HEK293 (cell line): ENCODE results near the gene PLPPR2.
A peak's percentile ranks its signal among the peaks of the same experiment; 100 is the strongest.

Source experiments
- BCL11B ChIP-seq: fragments of 450-650 bp; formaldehyde crosslinking; IDR thresholded peaks from 2 replicates; pipeline ENCODE4 v1.5.1; 2016; ENCODE audit warnings: low read depth, missing biosample characterization, missing genetic modification characterization
- GLI4 ChIP-seq: fragments of 450-650 bp; formaldehyde crosslinking; IDR thresholded peaks from 2 replicates; pipeline ENCODE4 v1.5.1; 2016; ENCODE audit warnings: missing biosample characterization, missing genetic modification characterization
- GLIS1 ChIP-seq: fragments of 450-650 bp; formaldehyde crosslinking; IDR thresholded peaks from 2 replicates; pipeline ENCODE4 v1.5.1; 2016; ENCODE audit warnings: missing biosample characterization, missing genetic modification characterization
- KLF16 ChIP-seq: fragments of 450-650 bp; formaldehyde crosslinking; IDR thresholded peaks from 2 replicates; pipeline ENCODE4 v1.5.1; 2017; ENCODE audit warnings: missing biosample characterization, missing genetic modification characterization
- MZF1 ChIP-seq: fragments of 450-650 bp; formaldehyde crosslinking; IDR thresholded peaks from 2 replicates; pipeline ENCODE4 v1.5.1; 2017; ENCODE audit warnings: missing biosample characterization, missing genetic modification characterization, borderline replicate concordance
- PATZ1 ChIP-seq: fragments of 450-650 bp; formaldehyde crosslinking; IDR thresholded peaks from 2 replicates; pipeline ENCODE4 v1.5.1; 2016; ENCODE audit warnings: missing biosample characterization, missing genetic modification characterization
- RBAK ChIP-seq: fragments of 450-650 bp; formaldehyde crosslinking; IDR thresholded peaks from 2 replicates; pipeline ENCODE4 v1.5.1; 2016; ENCODE audit warnings: missing biosample characterization, missing genetic modification characterization
- ZBTB20 ChIP-seq: fragments of 450-650 bp; formaldehyde crosslinking; IDR thresholded peaks from 2 replicates; pipeline ENCODE4 v1.5.1; 2016; ENCODE audit warnings: missing biosample characterization, missing genetic modification characterization
- ZFHX2 ChIP-seq: fragments of 450-650 bp; formaldehyde crosslinking; conservative IDR thresholded peaks from 2 replicates; pipeline ENCODE4 v1.5.1; 2016; ENCODE audit warnings: missing biosample characterization, missing genetic modification characterization
- ZFP41 ChIP-seq: fragments of 450-650 bp; formaldehyde crosslinking; IDR thresholded peaks from 2 replicates; pipeline ENCODE4 v1.5.1; 2016; ENCODE audit warnings: missing biosample characterization, missing genetic modification characterization, borderline replicate concordance
- ZFP69B ChIP-seq: fragments of 450-650 bp; formaldehyde crosslinking; IDR thresholded peaks from 2 replicates; pipeline ENCODE4 v1.5.1; 2016; ENCODE audit warnings: missing biosample characterization, missing genetic modification characterization
- ZIC2 ChIP-seq: fragments of 450-650 bp; formaldehyde crosslinking; IDR thresholded peaks from 2 replicates; pipeline ENCODE4 v1.5.1; 2016; ENCODE audit warnings: missing biosample characterization, missing genetic modification characterization
- ZNF133 ChIP-seq: fragments of 450-650 bp; formaldehyde crosslinking; IDR thresholded peaks from 2 replicates; pipeline ENCODE4 v1.5.1; 2016; ENCODE audit warnings: missing biosample characterization, missing genetic modification characterization
- ZNF18 ChIP-seq: fragments of 450-650 bp; formaldehyde crosslinking; IDR thresholded peaks from 2 replicates; pipeline ENCODE4 v1.5.1; 2016; ENCODE audit warnings: missing biosample characterization, missing genetic modification characterization
- ZNF223 ChIP-seq: fragments of 450-650 bp; formaldehyde crosslinking; IDR thresholded peaks from 2 replicates; pipeline ENCODE4 v1.5.1; 2016; ENCODE audit warnings: missing biosample characterization, missing genetic modification characterization
- ZNF24 ChIP-seq: fragments of 450-650 bp; formaldehyde crosslinking; IDR thresholded peaks from 2 replicates; pipeline ENCODE4 v1.5.1; 2016; ENCODE audit warnings: missing biosample characterization, missing genetic modification characterization
- ZNF335 ChIP-seq: fragments of 450-650 bp; formaldehyde crosslinking; conservative IDR thresholded peaks from 2 replicates; pipeline ENCODE4 v1.5.1; 2016; ENCODE audit warnings: missing biosample characterization, missing genetic modification characterization
- ZNF354C ChIP-seq: fragments of 450-650 bp; formaldehyde crosslinking; IDR thresholded peaks from 2 replicates; pipeline ENCODE4 v1.5.1; 2016; ENCODE audit warnings: missing biosample characterization, missing genetic modification characterization, low read depth, borderline replicate concordance
- ZNF398 ChIP-seq: fragments of 450-650 bp; formaldehyde crosslinking; IDR thresholded peaks from 2 replicates; pipeline ENCODE4 v1.5.1; 2017; ENCODE audit warnings: missing biosample characterization, missing genetic modification characterization
- ZNF416 ChIP-seq: fragments of 450-650 bp; formaldehyde crosslinking; IDR thresholded peaks from 2 replicates; pipeline ENCODE4 v1.5.1; 2016; ENCODE audit warnings: missing biosample characterization, missing genetic modification characterization
- ZNF473 ChIP-seq: fragments of 450-650 bp; formaldehyde crosslinking; IDR thresholded peaks from 2 replicates; pipeline ENCODE4 v1.5.1; 2017; ENCODE audit warnings: missing biosample characterization, missing genetic modification characterization
- ZNF548 ChIP-seq: fragments of 450-650 bp; formaldehyde crosslinking; IDR thresholded peaks from 2 replicates; pipeline ENCODE4 v1.5.1; 2016; ENCODE audit warnings: missing biosample characterization, missing genetic modification characterization
- ZNF558 ChIP-seq: fragments of 450-650 bp; formaldehyde crosslinking; IDR thresholded peaks from 2 replicates; pipeline ENCODE4 v1.5.1; 2016; ENCODE audit warnings: missing biosample characterization, missing genetic modification characterization
- ZNF629 ChIP-seq: fragments of 450-650 bp; formaldehyde crosslinking; IDR thresholded peaks from 2 replicates; pipeline ENCODE4 v1.5.1; 2017; ENCODE audit warnings: missing biosample characterization, missing genetic modification characterization
- ZNF701 ChIP-seq: fragments of 450-650 bp; formaldehyde crosslinking; IDR thresholded peaks from 2 replicates; pipeline ENCODE4 v1.5.1; 2016; ENCODE audit warnings: missing biosample characterization, missing genetic modification characterization
- ZXDB ChIP-seq: fragments of 450-650 bp; formaldehyde crosslinking; IDR thresholded peaks from 2 replicates; pipeline ENCODE4 v1.5.1; 2016; ENCODE audit warnings: missing biosample characterization, missing genetic modification characterization
- TF ChIP-seq, protein P1 (sequence below): fragments of 450-650 bp; formaldehyde crosslinking; IDR thresholded peaks from 2 replicates; pipeline ENCODE4 v1.5.1; 2016; ENCODE audit warnings: missing biosample characterization, missing genetic modification characterization, low read depth
- TF ChIP-seq, protein P2 (sequence below): fragments of 450-650 bp; formaldehyde crosslinking; IDR thresholded peaks from 2 replicates; pipeline ENCODE4 v1.5.1; 2017; ENCODE audit warnings: missing biosample characterization, missing genetic modification characterization
- TF ChIP-seq, protein P3 (sequence below): fragments of 450-650 bp; formaldehyde crosslinking; optimal IDR thresholded peaks from 2 replicates; pipeline ENCODE3; 2016; ENCODE audit warnings: missing biosample characterization, mild to moderate bottlenecking, missing genetic modification characterization
- TF ChIP-seq, protein P4 (sequence below): fragments of 450-650 bp; IDR thresholded peaks from 2 replicates; pipeline ENCODE4 v1.5.1; 2018; ENCODE audit warnings: missing biosample characterization, missing genetic modification characterization

The PLPPR2 gene

DNA sequence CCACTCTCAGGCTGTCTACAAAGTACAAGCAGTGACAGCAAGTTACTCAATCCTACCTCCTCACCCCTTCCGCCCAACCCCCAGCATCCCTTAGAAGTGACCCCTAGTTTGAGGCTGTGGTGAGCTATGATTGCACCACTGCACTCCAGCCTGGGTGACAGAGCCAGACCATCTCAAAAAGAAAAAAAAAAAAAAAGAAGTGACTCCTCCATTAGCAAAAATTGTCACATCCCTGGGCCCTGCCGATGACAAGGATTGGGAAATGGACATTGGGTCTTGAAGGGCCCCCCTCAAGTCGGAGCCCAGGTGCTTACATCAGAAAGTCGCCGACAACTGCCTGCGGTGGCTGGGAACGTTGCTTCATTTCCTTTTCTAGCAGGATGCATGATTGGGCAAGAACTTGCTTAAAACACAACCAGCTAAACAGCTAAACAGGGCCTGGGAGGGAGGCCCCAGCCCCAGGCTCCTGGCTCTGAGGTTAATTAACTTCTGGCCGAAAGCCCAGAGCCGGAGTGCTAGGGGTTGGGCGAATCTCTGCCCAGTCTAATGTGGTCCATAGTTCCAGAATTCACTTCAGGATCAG, 31.1 kb upstream of the PLPPR2 start (continued):
- TF ChIP-seq PATZ1 (tag by site-specific recombination) (peak; percentile 91), MZF1 (0 out of 2 replicates have a peak, but pooled peaks have one; percentile 18), GLI4 (tag by site-specific recombination) (no peak), ZNF18 (tag by site-specific recombination) (no peak), ZFHX2 (no peak), ZNF629 (tag by site-specific recombination) (peak; percentile 64), ZIC2 (tag by site-specific recombination) (peak; percentile 50), KLF16 (tag by site-specific recombination) (no peak), ZNF354C (tag by site-specific recombination) (no peak), ZNF133 (tag by site-specific recombination) (no peak), ZNF223 (tag by site-specific recombination) (no peak), ZBTB20 (tag by site-specific recombination) (peak; percentile 54; the same call in 1 of the 2 replicates), ZNF416 (no peak), ZNF473 (tag by site-specific recombination) (no peak), ZNF558 (no peak), RBAK (tag by site-specific recombination) (no peak), BCL11B (tag by site-specific recombination) (no peak), ZNF548 (tag by site-specific recombination) (no peak), ZXDB (no peak; the same call in 1 of the 2 replicates), ZNF701 (tag by site-specific recombination) (no peak), ZNF335 (tag by site-specific recombination) (peak; percentile 94), ZFP69B (tag by site-specific recombination) (peak; percentile 63), GLIS1 (tag by site-specific recombination) (peak; percentile 20; the same call in 1 of the 2 replicates), ZFP41 (no peak), ZNF24 (tag by site-specific recombination) (peak; percentile 37; the same call in 1 of the 2 replicates), ZNF398 (tag by site-specific recombination) (no peak)
- TF ChIP-seq, protein P1, sequence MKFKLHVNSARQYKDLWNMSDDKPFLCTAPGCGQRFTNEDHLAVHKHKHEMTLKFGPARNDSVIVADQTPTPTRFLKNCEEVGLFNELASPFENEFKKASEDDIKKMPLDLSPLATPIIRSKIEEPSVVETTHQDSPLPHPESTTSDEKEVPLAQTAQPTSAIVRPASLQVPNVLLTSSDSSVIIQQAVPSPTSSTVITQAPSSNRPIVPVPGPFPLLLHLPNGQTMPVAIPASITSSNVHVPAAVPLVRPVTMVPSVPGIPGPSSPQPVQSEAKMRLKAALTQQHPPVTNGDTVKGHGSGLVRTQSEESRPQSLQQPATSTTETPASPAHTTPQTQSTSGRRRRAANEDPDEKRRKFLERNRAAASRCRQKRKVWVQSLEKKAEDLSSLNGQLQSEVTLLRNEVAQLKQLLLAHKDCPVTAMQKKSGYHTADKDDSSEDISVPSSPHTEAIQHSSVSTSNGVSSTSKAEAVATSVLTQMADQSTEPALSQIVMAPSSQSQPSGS (tag by site-specific recombination), result no peak
- TF ChIP-seq, protein P2, sequence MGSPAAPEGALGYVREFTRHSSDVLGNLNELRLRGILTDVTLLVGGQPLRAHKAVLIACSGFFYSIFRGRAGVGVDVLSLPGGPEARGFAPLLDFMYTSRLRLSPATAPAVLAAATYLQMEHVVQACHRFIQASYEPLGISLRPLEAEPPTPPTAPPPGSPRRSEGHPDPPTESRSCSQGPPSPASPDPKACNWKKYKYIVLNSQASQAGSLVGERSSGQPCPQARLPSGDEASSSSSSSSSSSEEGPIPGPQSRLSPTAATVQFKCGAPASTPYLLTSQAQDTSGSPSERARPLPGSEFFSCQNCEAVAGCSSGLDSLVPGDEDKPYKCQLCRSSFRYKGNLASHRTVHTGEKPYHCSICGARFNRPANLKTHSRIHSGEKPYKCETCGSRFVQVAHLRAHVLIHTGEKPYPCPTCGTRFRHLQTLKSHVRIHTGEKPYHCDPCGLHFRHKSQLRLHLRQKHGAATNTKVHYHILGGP (tag by site-specific recombination), result no peak
- TF ChIP-seq, protein P3, sequence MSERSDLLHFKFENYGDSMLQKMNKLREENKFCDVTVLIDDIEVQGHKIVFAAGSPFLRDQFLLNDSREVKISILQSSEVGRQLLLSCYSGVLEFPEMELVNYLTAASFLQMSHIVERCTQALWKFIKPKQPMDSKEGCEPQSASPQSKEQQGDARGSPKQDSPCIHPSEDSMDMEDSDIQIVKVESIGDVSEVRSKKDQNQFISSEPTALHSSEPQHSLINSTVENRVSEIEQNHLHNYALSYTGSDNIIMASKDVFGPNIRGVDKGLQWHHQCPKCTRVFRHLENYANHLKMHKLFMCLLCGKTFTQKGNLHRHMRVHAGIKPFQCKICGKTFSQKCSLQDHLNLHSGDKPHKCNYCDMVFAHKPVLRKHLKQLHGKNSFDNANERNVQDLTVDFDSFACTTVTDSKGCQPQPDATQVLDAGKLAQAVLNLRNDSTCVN (tag by site-specific recombination), result no peak
- TF ChIP-seq, protein P4, sequence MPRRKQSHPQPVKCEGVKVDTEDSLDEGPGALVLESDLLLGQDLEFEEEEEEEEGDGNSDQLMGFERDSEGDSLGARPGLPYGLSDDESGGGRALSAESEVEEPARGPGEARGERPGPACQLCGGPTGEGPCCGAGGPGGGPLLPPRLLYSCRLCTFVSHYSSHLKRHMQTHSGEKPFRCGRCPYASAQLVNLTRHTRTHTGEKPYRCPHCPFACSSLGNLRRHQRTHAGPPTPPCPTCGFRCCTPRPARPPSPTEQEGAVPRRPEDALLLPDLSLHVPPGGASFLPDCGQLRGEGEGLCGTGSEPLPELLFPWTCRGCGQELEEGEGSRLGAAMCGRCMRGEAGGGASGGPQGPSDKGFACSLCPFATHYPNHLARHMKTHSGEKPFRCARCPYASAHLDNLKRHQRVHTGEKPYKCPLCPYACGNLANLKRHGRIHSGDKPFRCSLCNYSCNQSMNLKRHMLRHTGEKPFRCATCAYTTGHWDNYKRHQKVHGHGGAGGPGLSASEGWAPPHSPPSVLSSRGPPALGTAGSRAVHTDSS, result no peak
